Transverse colon (tissue), 4 donors: ENCODE measurements around the gene TLR3.

ENCODE experiments used
- CTCF ChIP-seq, 5 experiments: fragments of 200-600 bp in 3 of 5; fragments of 450-650 bp in 2 of 5; sonication (generic) in 3 of 5; IDR thresholded peaks; 1 replicate in 2 of 5; 2 replicates in 3 of 5; pipeline ENCODE4 v1.5.1; 2016 to 2017; ENCODE audit warnings: antibody characterized with exemption in 5 of 5, inconsistent platforms in 3 of 5, mild to moderate bottlenecking in 2 of 5, moderate library complexity in 1 of 5
- EP300 ChIP-seq: sonication (generic); formaldehyde crosslinking; IDR thresholded peaks from one replicate; pipeline ENCODE4 v1.6.1; 2017; ENCODE audit warnings: antibody characterized with exemption, low read depth
- POLR2A ChIP-seq: fragments of 450-650 bp; IDR thresholded peaks from one replicate; pipeline ENCODE4 v1.6.1; 2016; ENCODE audit warnings: antibody characterized with exemption, mild to moderate bottlenecking, moderate library complexity
- POLR2AphosphoS5 ChIP-seq, 3 donors: sonication (generic); formaldehyde crosslinking; IDR thresholded peaks; one replicate each; pipeline ENCODE4 v1.6.1; 2016; ENCODE audit warnings: antibody characterized with exemption in 3 of 3

DNA sequence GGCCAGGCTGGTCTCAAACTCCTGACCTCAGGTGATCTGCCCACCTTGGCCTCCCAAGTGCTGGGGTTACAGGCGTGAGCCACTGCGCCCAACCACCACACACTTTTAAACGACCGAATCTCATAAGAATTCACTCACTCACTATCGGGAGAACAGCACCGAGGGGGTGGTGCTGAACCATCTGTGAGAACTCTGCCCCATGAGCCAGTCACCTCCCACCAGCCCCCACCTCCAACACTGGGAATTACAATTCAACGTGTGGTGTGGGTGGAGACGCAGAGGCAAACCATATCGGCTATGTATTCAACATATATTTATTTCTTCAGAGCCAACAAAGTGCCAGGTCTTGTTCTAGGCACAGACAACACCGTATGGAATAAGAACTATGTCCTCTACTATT is 3.6 kb downstream of the TLR3 start:
- TF ChIP-seq CTCF (IDR thresholded peaks at IDR 0.05) (no peak), POLR2A (no peak), EP300 (no peak), POLR2AphosphoS5 (IDR thresholded peaks at IDR 0.05) (no peak)
